HepG2 (cell line): ENCODE results near the gene LIPT1. TPM values are rescaled to one million over a fixed set of nuclear protein-coding genes. Genes with fewer than 3 reads are reported as not detected.
A peak's percentile ranks its signal among the peaks of the same experiment; 100 is the strongest.

Experiments used
- DNMT3B ChIP-seq: conservative IDR thresholded peaks from 2 replicates; pipeline ENCODE4 v1.6.1; 2016; ENCODE audit warnings: missing biosample characterization, control low read depth
- ELF1 ChIP-seq: sonication (generic); formaldehyde crosslinking; IDR thresholded peaks from 2 replicates; pipeline ENCODE4 v1.4.0; 2020; ENCODE audit warnings: missing genetic modification reagents
- IKZF1 ChIP-seq: fragments of 450-650 bp; IDR thresholded peaks from 2 replicates; pipeline ENCODE4 v1.7.1; 2016
- KDM2A ChIP-seq: sonication (generic); formaldehyde crosslinking; IDR thresholded peaks from 2 replicates; pipeline ENCODE4 v1.4.0; 2020; ENCODE audit warnings: low read depth, missing genetic modification reagents, borderline replicate concordance
- MAFK ChIP-seq, 2 experiments: IDR thresholded peaks in 1 of 2; conservative IDR thresholded peaks in 1 of 2; 2 replicates each; pipeline ENCODE4 v1.6.1; 2011; ENCODE audit warnings: improper control_type of control experiment in 2 of 2, low read length in 2 of 2
- PHB2 ChIP-seq: fragments of 450-650 bp; IDR thresholded peaks from 2 replicates; pipeline ENCODE4 v1.6.1; 2018; ENCODE audit not compliant: partially characterized antibody
- REL ChIP-seq: sonication (generic); formaldehyde crosslinking; conservative IDR thresholded peaks from 2 replicates; pipeline ENCODE4 v1.8.0; 2022; ENCODE audit warnings: mild to moderate bottlenecking, missing genetic modification reagents, moderate library complexity
- SSRP1 ChIP-seq: IDR thresholded peaks from 2 replicates; pipeline ENCODE4 v1.6.1; 2016; ENCODE audit warnings: control low read depth
- THYN1 ChIP-seq: sonication (generic); formaldehyde crosslinking; IDR thresholded peaks from 2 replicates; pipeline ENCODE4 v1.8.1; 2023; ENCODE audit warnings: low read depth, mild to moderate bottlenecking, moderate library complexity, missing genetic modification reagents, borderline replicate concordance
- ZC3H13 ChIP-seq: sonication (generic); formaldehyde crosslinking; IDR thresholded peaks from 2 replicates; pipeline ENCODE4 v1.8.1; 2023; ENCODE audit warnings: mild to moderate bottlenecking, missing genetic modification reagents, moderate library complexity
- ZNF280D ChIP-seq: sonication (generic); formaldehyde crosslinking; IDR thresholded peaks from 2 replicates; pipeline ENCODE4 v1.5.1; 2020; ENCODE audit warnings: mild to moderate bottlenecking, missing genetic modification reagents
- ZNF607 ChIP-seq: sonication (generic); formaldehyde crosslinking; IDR thresholded peaks from 2 replicates; pipeline ENCODE4 v1.5.1; 2020; ENCODE audit warnings: missing genetic modification reagents, mild to moderate bottlenecking, borderline replicate concordance
- ZNF660 ChIP-seq: sonication (generic); formaldehyde crosslinking; IDR thresholded peaks from 2 replicates; pipeline ENCODE4 v1.5.1; 2020; ENCODE audit warnings: mild to moderate bottlenecking, low read depth, missing genetic modification reagents, borderline replicate concordance
- polyA plus RNA-seq, 8 experiments: library from polyadenylated mRNA; depleted of rRNA in 3 of 8; stranded (reverse) in 7 of 8; unstranded in 1 of 8; fragments of >200 nt; fragmentation: Illumina TruSeq in 4 of 8; extraction: Trizol in 4 of 8; gene quantifications; 2 replicates each; pipeline versions ENCODE4 v1.2.1 to v1.2.3, GENCODE V29; 2011 to 2016; ENCODE audit warnings: low read depth in 4 of 8, missing spikeins in 1 of 8, mixed read lengths in 1 of 8; ENCODE audit not compliant: insufficient read depth in 1 of 8
- total RNA-seq, 5 experiments: library from RNA; depleted of rRNA; stranded (reverse); fragments of >200 nt; fragmentation: Illumina TruSeq; extraction: Trizol; gene quantifications; 2 replicates each; pipeline ENCODE4 v1.2.3, GENCODE V29; 2016; ENCODE audit warnings: low read depth in 1 of 5
- TF ChIP-seq, protein P1 (sequence below): IDR thresholded peaks from 2 replicates; pipeline ENCODE4 v1.6.1; 2016; ENCODE audit warnings: low read depth, missing genetic modification reagents, missing compliant biosample characterization
- TF ChIP-seq, protein P2 (sequence below): sonication (generic); formaldehyde crosslinking; IDR thresholded peaks from 2 replicates; pipeline ENCODE4 v1.5.0; 2020; ENCODE audit warnings: mild to moderate bottlenecking, missing genetic modification reagents
- TF ChIP-seq, protein P3 (sequence below): IDR thresholded peaks from 2 replicates; pipeline ENCODE4 v1.6.1; 2016; ENCODE audit warnings: low read depth

LIPT1 gene
- total and polyA plus RNA-seq, 2 of the 13 experiments (the other 11 are each of a cell fraction or from before 2014, with no cell fraction given) = 8.0 to 9.6 TPM

GRCh38 chr2:99154643-99155536 lies at the start of gene LIPT1, which contains the start of gene TSGA10 (continued):
- TF ChIP-seq, protein P1, sequence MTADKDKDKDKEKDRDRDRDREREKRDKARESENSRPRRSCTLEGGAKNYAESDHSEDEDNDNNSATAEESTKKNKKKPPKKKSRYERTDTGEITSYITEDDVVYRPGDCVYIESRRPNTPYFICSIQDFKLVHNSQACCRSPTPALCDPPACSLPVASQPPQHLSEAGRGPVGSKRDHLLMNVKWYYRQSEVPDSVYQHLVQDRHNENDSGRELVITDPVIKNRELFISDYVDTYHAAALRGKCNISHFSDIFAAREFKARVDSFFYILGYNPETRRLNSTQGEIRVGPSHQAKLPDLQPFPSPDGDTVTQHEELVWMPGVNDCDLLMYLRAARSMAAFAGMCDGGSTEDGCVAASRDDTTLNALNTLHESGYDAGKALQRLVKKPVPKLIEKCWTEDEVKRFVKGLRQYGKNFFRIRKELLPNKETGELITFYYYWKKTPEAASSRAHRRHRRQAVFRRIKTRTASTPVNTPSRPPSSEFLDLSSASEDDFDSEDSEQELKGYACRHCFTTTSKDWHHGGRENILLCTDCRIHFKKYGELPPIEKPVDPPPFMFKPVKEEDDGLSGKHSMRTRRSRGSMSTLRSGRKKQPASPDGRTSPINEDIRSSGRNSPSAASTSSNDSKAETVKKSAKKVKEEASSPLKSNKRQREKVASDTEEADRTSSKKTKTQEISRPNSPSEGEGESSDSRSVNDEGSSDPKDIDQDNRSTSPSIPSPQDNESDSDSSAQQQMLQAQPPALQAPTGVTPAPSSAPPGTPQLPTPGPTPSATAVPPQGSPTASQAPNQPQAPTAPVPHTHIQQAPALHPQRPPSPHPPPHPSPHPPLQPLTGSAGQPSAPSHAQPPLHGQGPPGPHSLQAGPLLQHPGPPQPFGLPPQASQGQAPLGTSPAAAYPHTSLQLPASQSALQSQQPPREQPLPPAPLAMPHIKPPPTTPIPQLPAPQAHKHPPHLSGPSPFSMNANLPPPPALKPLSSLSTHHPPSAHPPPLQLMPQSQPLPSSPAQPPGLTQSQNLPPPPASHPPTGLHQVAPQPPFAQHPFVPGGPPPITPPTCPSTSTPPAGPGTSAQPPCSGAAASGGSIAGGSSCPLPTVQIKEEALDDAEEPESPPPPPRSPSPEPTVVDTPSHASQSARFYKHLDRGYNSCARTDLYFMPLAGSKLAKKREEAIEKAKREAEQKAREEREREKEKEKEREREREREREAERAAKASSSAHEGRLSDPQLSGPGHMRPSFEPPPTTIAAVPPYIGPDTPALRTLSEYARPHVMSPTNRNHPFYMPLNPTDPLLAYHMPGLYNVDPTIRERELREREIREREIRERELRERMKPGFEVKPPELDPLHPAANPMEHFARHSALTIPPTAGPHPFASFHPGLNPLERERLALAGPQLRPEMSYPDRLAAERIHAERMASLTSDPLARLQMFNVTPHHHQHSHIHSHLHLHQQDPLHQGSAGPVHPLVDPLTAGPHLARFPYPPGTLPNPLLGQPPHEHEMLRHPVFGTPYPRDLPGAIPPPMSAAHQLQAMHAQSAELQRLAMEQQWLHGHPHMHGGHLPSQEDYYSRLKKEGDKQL = peak; percentile 75; the same call in 1 of the 2 replicates
- peak; percentile 94 for TF ChIP-seq SSRP1 (CRISPR knock-in tag)
- TF ChIP-seq IKZF1 = no peak
- TF ChIP-seq KDM2A (CRISPR knock-in tag) = peak; percentile 99
- TF ChIP-seq ZNF660 (CRISPR knock-in tag) = peak; percentile 69; the same call in 1 of the 2 replicates
- 0 out of 2 replicates have a peak, but pooled peaks have one; percentile 73 for TF ChIP-seq REL (CRISPR knock-in tag)
- TF ChIP-seq, protein P2, sequence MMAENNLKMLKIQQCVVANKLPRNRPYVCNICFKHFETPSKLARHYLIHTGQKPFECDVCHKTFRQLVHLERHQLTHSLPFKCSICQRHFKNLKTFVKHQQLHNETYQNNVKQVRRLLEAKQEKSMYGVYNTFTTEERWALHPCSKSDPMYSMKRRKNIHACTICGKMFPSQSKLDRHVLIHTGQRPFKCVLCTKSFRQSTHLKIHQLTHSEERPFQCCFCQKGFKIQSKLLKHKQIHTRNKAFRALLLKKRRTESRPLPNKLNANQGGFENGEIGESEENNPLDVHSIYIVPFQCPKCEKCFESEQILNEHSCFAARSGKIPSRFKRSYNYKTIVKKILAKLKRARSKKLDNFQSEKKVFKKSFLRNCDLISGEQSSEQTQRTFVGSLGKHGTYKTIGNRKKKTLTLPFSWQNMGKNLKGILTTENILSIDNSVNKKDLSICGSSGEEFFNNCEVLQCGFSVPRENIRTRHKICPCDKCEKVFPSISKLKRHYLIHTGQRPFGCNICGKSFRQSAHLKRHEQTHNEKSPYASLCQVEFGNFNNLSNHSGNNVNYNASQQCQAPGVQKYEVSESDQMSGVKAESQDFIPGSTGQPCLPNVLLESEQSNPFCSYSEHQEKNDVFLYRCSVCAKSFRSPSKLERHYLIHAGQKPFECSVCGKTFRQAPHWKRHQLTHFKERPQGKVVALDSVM (CRISPR knock-in tag) = peak; percentile 72
- TF ChIP-seq PHB2 = no peak
- peak; percentile 97 for TF ChIP-seq ZNF280D
- TF ChIP-seq ELF1 (CRISPR knock-in tag) = peak; percentile 94
- TF ChIP-seq, protein P3, sequence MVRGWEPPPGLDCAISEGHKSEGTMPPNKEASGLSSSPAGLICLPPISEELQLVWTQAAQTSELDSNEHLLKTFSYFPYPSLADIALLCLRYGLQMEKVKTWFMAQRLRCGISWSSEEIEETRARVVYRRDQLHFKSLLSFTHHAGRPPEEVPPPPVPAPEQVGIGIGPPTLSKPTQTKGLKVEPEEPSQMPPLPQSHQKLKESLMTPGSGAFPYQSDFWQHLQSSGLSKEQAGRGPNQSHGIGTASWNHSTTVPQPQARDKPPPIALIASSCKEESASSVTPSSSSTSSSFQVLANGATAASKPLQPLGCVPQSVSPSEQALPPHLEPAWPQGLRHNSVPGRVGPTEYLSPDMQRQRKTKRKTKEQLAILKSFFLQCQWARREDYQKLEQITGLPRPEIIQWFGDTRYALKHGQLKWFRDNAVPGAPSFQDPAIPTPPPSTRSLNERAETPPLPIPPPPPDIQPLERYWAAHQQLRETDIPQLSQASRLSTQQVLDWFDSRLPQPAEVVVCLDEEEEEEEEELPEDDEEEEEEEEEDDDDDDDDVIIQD (CRISPR knock-in tag) = peak; percentile 97
- TF ChIP-seq DNMT3B = peak; percentile 85
- peak; percentile 88 for TF ChIP-seq ZC3H13
- peak; percentile 98 for TF ChIP-seq ZNF607
- peak; percentile 96; the same call in 1 of the 2 replicates for TF ChIP-seq THYN1 (CRISPR knock-in tag)
- TF ChIP-seq MAFK (conservative IDR thresholded peaks at IDR 0.05 in 1 of 2, IDR thresholded peaks at IDR 0.05 in 1 of 2; ENCODE audit: low read length in 2 of 2) = no peak
